Measurements from ENCODE around the gene NDST1.

GRCh38 chr5:150490296-150490669, 17.6 kb upstream of the NDST1 start:
- TF ChIP-seq CTCF (IDR thresholded peaks at IDR 0.05) (no peak), IRF2 (CRISPR knock-in tag; IDR thresholded peaks at IDR 0.05; ENCODE audit: borderline replicate concordance, low read depth) (no peak), TCF7 (CRISPR knock-in tag; IDR thresholded peaks at IDR 0.05; ENCODE audit: low read depth) (no peak), RELA (CRISPR knock-in tag; IDR thresholded peaks at IDR 0.05; ENCODE audit: borderline replicate concordance) (no peak)
